Hepatocyte (in vitro differentiated cells): ENCODE measurements around the gene HOXB4. TPM values are rescaled to one million over a fixed set of nuclear protein-coding genes. Genes with fewer than 3 reads are reported as not detected.

Source experiments
- DNase-seq: peaks from one replicate; pipeline ENCODE4 v3.0.0-alpha.2; 2016; ENCODE audit warnings: low spot score
- H2AFZ ChIP-seq: fragments of 200-600 bp; sonication (generic); 2 replicates; pipeline ENCODE4 v1.6.0; 2016; ENCODE audit warnings: antibody characterized with exemption, mild to moderate bottlenecking
- H3K27ac ChIP-seq: fragments of 200-600 bp; sonication (generic); 2 replicates; pipeline ENCODE4 v1.5.1; 2016; ENCODE audit warnings: mild to moderate bottlenecking
- H3K27me3 ChIP-seq: fragments of 200-600 bp; sonication (generic); 2 replicates; pipeline ENCODE4 v1.6.1; 2016
- H3K36me3 ChIP-seq: fragments of 200-600 bp; sonication (generic); replicated peaks from 2 replicates; pipeline ENCODE4 v1.5.1; 2016; ENCODE audit warnings: low read depth; ENCODE audit not compliant: insufficient read depth
- H3K4me1 ChIP-seq: fragments of 200-600 bp; sonication (generic); 2 replicates; pipeline ENCODE4 v1.5.1; 2016; ENCODE audit warnings: mild to moderate bottlenecking, moderate library complexity; ENCODE audit not compliant: insufficient read depth
- H3K4me2 ChIP-seq: fragments of 200-600 bp; sonication (generic); 2 replicates; pipeline ENCODE4 v1.6.0; 2016
- H3K4me3 ChIP-seq: fragments of 200-600 bp; sonication (generic); 2 replicates; pipeline ENCODE4 v1.5.1; 2016; ENCODE audit warnings: mild to moderate bottlenecking
- H3K79me2 ChIP-seq: fragments of 200-600 bp; sonication (generic); 2 replicates; pipeline ENCODE4 v1.6.0; 2017; ENCODE audit warnings: mild to moderate bottlenecking
- H3K9me2 ChIP-seq: fragments of 200-600 bp; sonication (generic); replicated peaks from 2 replicates; pipeline ENCODE4 v1.6.0; 2017; ENCODE audit warnings: mild to moderate bottlenecking; ENCODE audit not compliant: insufficient read depth
- H3K9me3 ChIP-seq: fragments of 200-600 bp; sonication (generic); 2 replicates; pipeline ENCODE4 v1.5.1; 2016; ENCODE audit warnings: low read depth, mild to moderate bottlenecking
- H4K20me1 ChIP-seq: fragments of 200-600 bp; sonication (generic); 2 replicates; pipeline ENCODE4 v1.6.0; 2016; ENCODE audit warnings: mild to moderate bottlenecking; ENCODE audit not compliant: insufficient read depth, poor library complexity, severe bottlenecking
- CTCF ChIP-seq: fragments of 200-600 bp; sonication (generic); IDR thresholded peaks from 2 replicates; pipeline ENCODE4 v1.5.1; 2016; ENCODE audit warnings: antibody characterized with exemption, mild to moderate bottlenecking; ENCODE audit not compliant: poor library complexity
- EZH2 ChIP-seq: fragments of 200-600 bp; sonication (generic); IDR thresholded peaks from 2 replicates; pipeline ENCODE4 v1.6.1; 2016; ENCODE audit warnings: antibody characterized with exemption, mild to moderate bottlenecking, borderline replicate concordance
- EZH2phosphoT487 ChIP-seq: fragments of 200-600 bp; sonication (generic); IDR thresholded peaks from one replicate; pipeline ENCODE4 v1.6.1; 2018; ENCODE audit warnings: antibody characterized with exemption, mild to moderate bottlenecking, low read depth, moderate library complexity; ENCODE audit not compliant: unreplicated experiment, severe bottlenecking
- WGBS: methylation state at CpG from one replicate; pipeline ENCODE4 v1.1.6; 2016; ENCODE audit warnings: low lambda C conversion rate; ENCODE audit errors: missing lambda C conversion rate; 5-methylcytosine and 5-hydroxymethylcytosine counted together
- polyA plus RNA-seq: library from polyadenylated mRNA; unstranded; fragments of >200 nt; fragmentation: Nextera tagmentation; extraction: Ambion mirVana; gene quantifications from 2 replicates; pipeline ENCODE4 v1.2.1, GENCODE V29; 2016
- total RNA-seq: library from RNA; depleted of rRNA; stranded (reverse); fragments of >200 nt; gene quantifications from 2 replicates; pipeline ENCODE4 v1.2.3, GENCODE V29; 2014

The HOXB4 gene
- total and polyA plus RNA-seq, 2 experiments from 2014 or later, result 1.8 to 2.2 TPM

- Histone ChIP-seq H3K4me2 (no peak overlapping the region), H3K4me3 (no peak overlapping the region), H3K36me3 (no peaks in the 10 kb centered on the region), H3K9me3 (no peaks in the 10 kb centered on the region), H3K4me1 (peaks cover 9% of the 10 kb centered on the region), H2AFZ (no peak overlapping the region), H4K20me1 (no peaks in the 10 kb centered on the region), H3K27me3 (peaks cover 81% of the 10 kb centered on the region), H3K79me2 (no peaks in the 10 kb centered on the region), H3K27ac (no peak overlapping the region), H3K9me2 (no peaks in the 10 kb centered on the region)
- WGBS, result 62% methylated on average over 10 of the region's 11 CpGs
- DNase-seq, result no peak
- TF ChIP-seq EZH2phosphoT487, result no peak
- TF ChIP-seq EZH2, result no peak
- no peak for TF ChIP-seq CTCF
Measured at GRCh38 chr17:48528936-48529682, 49.0 kb downstream of the HOXB4 start.

- Histone ChIP-seq H3K27ac (no peak overlapping the region), H3K9me3 (no peaks in the 10 kb centered on the region), H3K4me3 (no peak overlapping the region), H3K4me1 (peaks cover 9% of the 10 kb centered on the region), H3K79me2 (no peaks in the 10 kb centered on the region), H3K4me2 (no peak overlapping the region), H3K27me3 (peaks cover 83% of the 10 kb centered on the region), H4K20me1 (no peaks in the 10 kb centered on the region), H3K9me2 (no peaks in the 10 kb centered on the region), H3K36me3 (no peaks in the 10 kb centered on the region), H2AFZ (no peak overlapping the region)
- TF ChIP-seq EZH2 (no peak), EZH2phosphoT487 (no peak), CTCF (no peak)
- no peak for DNase-seq
- WGBS, result 29% methylated on average over 7 of the region's 7 CpGs
Measured at GRCh38 chr17:48528153-48528935, 49.8 kb downstream of the HOXB4 start.

GRCh38 chr17:48527547-48527932, 50.6 kb downstream of the HOXB4 start:
- H3K4me2 ChIP-seq, result peak overlapping the region; percentile 64

More at GRCh38 chr17:48527547-48527932, 50.6 kb downstream of the HOXB4 start:
- Histone ChIP-seq H2AFZ (peak overlapping the region; percentile 35), H3K36me3 (no peaks in the 10 kb centered on the region), H3K9me3 (no peaks in the 10 kb centered on the region), H3K9me2 (no peaks in the 10 kb centered on the region), H3K79me2 (no peaks in the 10 kb centered on the region), H3K4me3 (no peak overlapping the region), H4K20me1 (no peaks in the 10 kb centered on the region), H3K27me3 (peaks cover 78% of the 10 kb centered on the region), H3K4me1 (peaks cover 12% of the 10 kb centered on the region), H3K27ac (peak overlapping the region; percentile 40)
- WGBS, result 40% methylated on average over 12 of the region's 14 CpGs
- no peak for DNase-seq
- TF ChIP-seq CTCF (no peak), EZH2 (no peak), EZH2phosphoT487 (no peak)
